Muscle layer of colon (tissue), 2 donors: ENCODE results near the gene AMER2.
"Not testable (repeated sequence)": the region's sequence is repeated elsewhere in the genome, so short reads cannot be mapped to it uniquely, and the experiment has no call there.

ENCODE experiments used
- H3K27ac ChIP-seq: one replicate; pipeline ENCODE4 v1.7.0; 2013; ENCODE audit warnings: low read depth, mild to moderate bottlenecking, low read length, moderate library complexity
- H3K27me3 ChIP-seq, 2 donors: one replicate each; pipeline ENCODE4 v1.7.0; 2013; ENCODE audit warnings: low read length in 2 of 2, mild to moderate bottlenecking in 2 of 2; ENCODE audit not compliant: insufficient read depth in 2 of 2, control insufficient read depth in 1 of 2
- H3K36me3 ChIP-seq: one replicate; pipeline ENCODE4 v1.7.0; 2013; ENCODE audit warnings: mild to moderate bottlenecking, low read length; ENCODE audit not compliant: insufficient read depth
- H3K4me1 ChIP-seq: one replicate; pipeline ENCODE4 v1.7.0; 2013; ENCODE audit warnings: mild to moderate bottlenecking, low read length; ENCODE audit not compliant: insufficient read depth
- H3K4me3 ChIP-seq, 2 donors: one replicate each; pipeline ENCODE4 v1.7.0; 2013; ENCODE audit warnings: low read length in 2 of 2, low read depth in 1 of 2, mild to moderate bottlenecking in 1 of 2, moderate library complexity in 1 of 2
- H3K9ac ChIP-seq: one replicate; pipeline ENCODE4 v1.7.0; 2013; ENCODE audit warnings: low read length
- H3K9me3 ChIP-seq: one replicate; pipeline ENCODE4 v1.7.0; 2013; ENCODE audit warnings: mild to moderate bottlenecking, low read length
- donor health status: abdominal sarcoma.
- donor health status: Adenocarcinoma of cecum.

AMER2 gene

GRCh38 chr13:25170554-25171111 lies 1.5 kb downstream of the AMER2 start:
- Histone ChIP-seq H3K4me1 (peaks cover 5% of the 10 kb centered on the region), H3K27ac (no peak overlapping the region), H3K36me3 (no peaks in the 10 kb centered on the region), H3K27me3 (peaks cover 19 to 35% of the 10 kb centered on the region in 2 donors), H3K9me3 (no peaks in the 10 kb centered on the region), H3K4me3 (no peak overlapping the region), H3K9ac (no peak overlapping the region)

GRCh38 chr13:25169951-25170553 lies 2.0 kb downstream of the AMER2 start:
- Histone ChIP-seq H3K4me3 (no peak overlapping the region), H3K27ac (no peak overlapping the region), H3K27me3 (peaks cover 19 to 35% of the 10 kb centered on the region in 2 donors), H3K9me3 (no peaks in the 10 kb centered on the region), H3K36me3 (no peaks in the 10 kb centered on the region), H3K9ac (no peak overlapping the region), H3K4me1 (peaks cover 5% of the 10 kb centered on the region)

- no peak overlapping the region for H3K4me3 ChIP-seq
- H3K4me1 ChIP-seq = peaks cover 5% of the 10 kb centered on the region
- no peaks in the 10 kb centered on the region for H3K9me3 ChIP-seq
- no peaks in the 10 kb centered on the region for H3K36me3 ChIP-seq
- no peak overlapping the region for H3K27ac ChIP-seq
- H3K9ac ChIP-seq = no peak overlapping the region
- peaks cover 19 to 35% of the 10 kb centered on the region in 2 donors for H3K27me3 ChIP-seq
Observed at GRCh38 chr13:25169356-25169755, 2.7 kb downstream of the AMER2 start.

- Histone ChIP-seq H3K36me3 (no peaks in the 10 kb centered on the region), H3K4me3 (no peak overlapping the region), H3K9me3 (no peaks in the 10 kb centered on the region), H3K4me1 (peaks cover 5% of the 10 kb centered on the region), H3K27me3 (peaks cover 19 to 30% of the 10 kb centered on the region in 2 donors), H3K9ac (no peak overlapping the region), H3K27ac (no peak overlapping the region)
Observed at GRCh38 chr13:25168790-25169189, 3.3 kb downstream of the AMER2 start.

GRCh38 chr13:25167382-25168174 lies 4.5 kb downstream of the AMER2 start:
- no peaks in the 10 kb centered on the region for H3K36me3 ChIP-seq
- peaks cover 5% of the 10 kb centered on the region for H3K4me1 ChIP-seq
- no peak overlapping the region for H3K27ac ChIP-seq
- H3K27me3 ChIP-seq = peaks cover 9 to 26% of the 10 kb centered on the region in 2 donors
- no peak overlapping the region for H3K4me3 ChIP-seq
- no peak overlapping the region for H3K9ac ChIP-seq
- no peaks in the 10 kb centered on the region for H3K9me3 ChIP-seq

- no peaks in the 10 kb centered on the region for H3K4me1 ChIP-seq
- H3K4me3 ChIP-seq = no peak overlapping the region
- no peak overlapping the region for H3K27ac ChIP-seq
- no peaks in the 10 kb centered on the region for H3K36me3 ChIP-seq
- H3K9me3 ChIP-seq = no peaks in the 10 kb centered on the region
- no peak overlapping the region for H3K9ac ChIP-seq
- peaks cover 0 to 14% of the 10 kb centered on the region in 2 donors for H3K27me3 ChIP-seq
Observed at GRCh38 chr13:25166306-25166705, 5.8 kb downstream of the AMER2 start.

GRCh38 chr13:25165663-25166062 lies 6.4 kb downstream of the AMER2 start:
- no peaks in the 10 kb centered on the region for H3K4me1 ChIP-seq
- no peak overlapping the region for H3K9ac ChIP-seq
- no peak overlapping the region for H3K4me3 ChIP-seq
- no peaks in the 10 kb centered on the region for H3K36me3 ChIP-seq
- peaks cover 0 to 9% of the 10 kb centered on the region in 2 donors for H3K27me3 ChIP-seq
- H3K9me3 ChIP-seq = no peaks in the 10 kb centered on the region
- no peak overlapping the region for H3K27ac ChIP-seq

GRCh38 chr13:25165163-25165562 lies 6.9 kb downstream of the AMER2 start:
- not testable (repeated sequence) for H3K4me3 ChIP-seq, H3K36me3 ChIP-seq, H3K4me1 ChIP-seq, H3K9ac ChIP-seq, H3K27ac ChIP-seq, H3K27me3 ChIP-seq, H3K9me3 ChIP-seq

- Histone ChIP-seq H3K9ac (no peak overlapping the region), H3K9me3 (no peaks in the 10 kb centered on the region), H3K4me1 (no peaks in the 10 kb centered on the region), H3K36me3 (no peaks in the 10 kb centered on the region), H3K4me3 (no peak overlapping the region), H3K27ac (no peak overlapping the region), H3K27me3 (no peaks in the 10 kb centered on the region)
Observed at GRCh38 chr13:25157681-25158080, 14.4 kb downstream of the AMER2 start.

GRCh38 chr13:25153736-25154135 lies 18.4 kb downstream of the AMER2 start:
- Histone ChIP-seq H3K4me3 (no peak overlapping the region), H3K9ac (no peak overlapping the region), H3K4me1 (no peaks in the 10 kb centered on the region), H3K27me3 (no peaks in the 10 kb centered on the region), H3K27ac (no peak overlapping the region), H3K36me3 (no peaks in the 10 kb centered on the region), H3K9me3 (no peaks in the 10 kb centered on the region)

- no peaks in the 10 kb centered on the region for H3K27me3 ChIP-seq
- no peak overlapping the region for H3K9ac ChIP-seq
- H3K36me3 ChIP-seq = no peaks in the 10 kb centered on the region
- H3K27ac ChIP-seq = no peak overlapping the region
- H3K9me3 ChIP-seq = no peaks in the 10 kb centered on the region
- no peak overlapping the region for H3K4me3 ChIP-seq
- H3K4me1 ChIP-seq = no peaks in the 10 kb centered on the region
Observed at GRCh38 chr13:25151626-25152195, 20.4 kb downstream of the AMER2 start.
